Brain pericyte (primary cell): ENCODE results near the gene ERBB4.

Experiments
- DNase-seq: peaks from one replicate; pipeline ENCODE4 v3.0.0-alpha.2; 2012; ENCODE audit warnings: low read depth, low spot score

ERBB4 gene

DNA sequence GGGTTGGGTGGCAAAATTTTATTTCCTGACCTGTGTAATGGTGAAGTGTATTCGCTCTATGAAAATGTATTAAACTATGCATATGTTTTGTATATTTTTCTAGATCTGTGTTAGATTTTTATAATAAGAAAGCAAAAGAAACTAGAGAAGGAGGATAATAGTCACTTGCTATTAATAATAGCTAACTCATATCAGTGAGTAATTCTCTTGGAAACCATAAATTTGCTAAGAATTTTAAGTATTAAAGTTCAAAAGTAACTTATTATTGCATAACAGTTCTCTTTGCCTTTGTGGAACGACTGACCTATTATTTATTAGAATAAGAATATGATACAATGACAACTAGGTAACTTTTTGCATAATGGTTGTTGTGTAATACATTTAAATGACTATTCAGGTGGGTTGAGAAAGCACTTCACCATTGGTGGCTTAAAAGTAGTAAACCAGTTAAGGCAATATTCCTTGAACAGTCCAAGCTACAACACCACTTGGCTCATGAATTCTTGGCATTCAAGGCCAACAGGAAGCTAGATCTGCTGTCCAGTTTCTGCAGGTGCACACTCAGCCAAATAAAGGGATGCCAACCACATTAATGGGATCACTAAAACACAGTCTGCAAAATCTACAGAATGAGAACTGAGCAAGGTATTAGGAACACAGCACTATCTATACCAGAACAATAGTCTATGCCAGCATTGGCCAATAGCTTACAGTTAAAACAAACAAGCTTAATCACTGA is 1060.9 kb downstream of the ERBB4 start:
- no peak for DNase-seq

DNA sequence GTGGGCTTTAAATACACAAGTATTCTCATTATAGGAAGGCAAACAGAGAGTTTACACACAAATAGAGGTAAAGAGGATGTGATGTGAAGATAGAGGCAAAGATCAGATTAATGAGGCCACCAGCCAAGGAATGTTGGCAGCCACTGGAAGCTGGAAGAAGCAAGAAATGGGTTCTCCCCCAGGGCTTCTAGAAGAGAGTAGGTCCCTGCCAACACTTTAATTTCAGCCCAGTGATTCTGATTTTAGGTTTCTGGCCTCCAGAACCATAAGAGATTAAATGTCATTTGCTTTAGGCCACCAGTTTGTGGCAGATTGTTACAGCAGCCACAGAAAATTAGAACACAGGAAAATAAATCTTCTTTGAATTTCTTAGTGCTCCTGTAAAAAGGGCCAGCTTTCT is 1065.5 kb downstream of the ERBB4 start:
- DNase-seq = no peak

DNA sequence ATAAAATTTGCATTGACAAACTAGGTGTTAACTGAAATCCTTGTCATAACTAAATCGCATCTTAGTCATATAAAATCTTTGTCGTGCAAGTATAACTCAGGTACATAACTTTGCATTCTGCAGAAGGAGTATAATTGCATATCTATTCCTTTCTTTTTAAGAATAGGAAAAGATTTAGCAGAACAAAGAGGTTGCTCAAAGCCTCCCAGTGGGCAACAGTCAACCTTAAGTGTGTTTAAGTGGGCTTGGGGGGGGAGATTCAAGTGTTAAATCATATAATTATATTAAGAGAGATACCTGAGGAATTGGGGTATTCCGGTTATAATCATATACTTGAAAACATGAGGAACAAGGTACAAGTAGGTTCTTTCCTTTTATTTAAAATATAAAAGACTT is 1068.9 kb downstream of the ERBB4 start:
- DNase-seq = no peak

DNA sequence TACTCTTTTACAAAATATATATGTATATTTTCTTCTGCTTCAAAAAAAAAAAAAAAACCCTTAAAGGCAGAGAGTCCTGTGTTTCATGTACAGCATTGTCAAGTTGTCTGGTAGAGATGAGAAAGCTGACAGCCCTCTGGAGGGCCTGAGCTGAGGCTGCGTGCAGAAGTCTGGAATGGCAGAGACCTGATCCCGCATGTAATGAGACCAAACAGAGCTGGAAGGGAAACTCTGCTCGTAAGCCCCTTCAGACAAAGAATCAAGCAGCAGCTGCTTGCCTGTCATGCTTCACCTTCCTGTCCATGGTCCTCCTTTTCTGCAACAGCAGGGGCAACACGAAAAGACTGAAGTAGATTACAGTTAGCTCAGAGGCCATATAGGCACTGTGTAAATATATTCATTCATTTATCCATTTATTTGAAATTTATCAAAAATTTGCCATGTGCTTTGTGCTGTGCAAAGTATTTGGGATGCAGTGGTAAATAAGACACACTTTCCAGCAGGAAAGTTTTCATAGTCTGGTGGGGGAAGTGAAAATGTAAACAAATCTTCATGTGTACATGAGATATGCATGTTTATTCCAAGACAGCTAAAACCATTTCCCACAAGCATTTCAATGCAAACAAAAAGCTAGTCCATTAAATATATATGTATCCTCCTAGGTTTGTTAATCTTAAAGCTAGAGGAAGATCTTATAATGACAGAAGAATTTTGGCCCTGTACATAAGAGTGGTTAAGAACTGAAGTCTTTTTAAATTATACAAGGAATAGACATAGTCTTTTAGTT is 1069.5 kb downstream of the ERBB4 start:
- DNase-seq = no peak

DNA sequence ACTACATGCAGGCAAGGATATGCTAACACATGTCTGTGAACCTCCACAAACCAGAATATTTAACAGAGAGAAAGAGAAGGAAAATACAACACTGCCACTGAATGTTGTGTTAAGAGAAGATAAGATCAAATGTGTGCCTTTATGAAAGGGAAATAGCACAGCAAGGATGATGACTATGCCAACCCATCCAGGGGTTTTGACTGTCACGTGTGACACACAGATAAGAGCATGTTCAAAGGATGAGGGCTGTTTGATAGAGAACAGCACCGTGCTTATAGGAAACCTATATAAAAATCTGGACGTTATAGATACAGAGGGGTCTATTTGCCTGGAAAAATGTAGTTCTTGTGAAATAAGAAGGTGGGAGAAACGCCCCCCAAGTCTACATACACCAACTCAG is 1070.4 kb downstream of the ERBB4 start:
- DNase-seq = no peak

DNA sequence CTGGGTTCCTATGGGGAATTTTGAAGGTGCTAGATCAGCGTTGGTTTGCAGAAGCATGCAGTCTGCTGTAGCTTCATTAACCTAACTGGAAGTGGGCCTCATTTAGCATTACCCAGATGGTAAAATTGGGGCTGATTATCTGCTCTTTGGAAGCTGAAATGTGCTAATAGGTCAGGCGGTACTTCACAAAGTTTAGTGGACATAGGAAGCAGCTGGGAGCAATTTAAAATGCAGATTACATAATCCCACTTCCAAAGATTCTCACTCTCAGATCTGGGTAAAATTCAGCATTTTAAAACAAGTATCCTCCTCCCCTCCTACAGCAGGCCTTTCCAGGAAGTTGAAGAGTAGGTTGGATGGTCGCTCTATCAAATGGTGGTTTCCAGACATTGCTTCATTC is 1075.2 kb downstream of the ERBB4 start:
- DNase-seq = no peak

DNA sequence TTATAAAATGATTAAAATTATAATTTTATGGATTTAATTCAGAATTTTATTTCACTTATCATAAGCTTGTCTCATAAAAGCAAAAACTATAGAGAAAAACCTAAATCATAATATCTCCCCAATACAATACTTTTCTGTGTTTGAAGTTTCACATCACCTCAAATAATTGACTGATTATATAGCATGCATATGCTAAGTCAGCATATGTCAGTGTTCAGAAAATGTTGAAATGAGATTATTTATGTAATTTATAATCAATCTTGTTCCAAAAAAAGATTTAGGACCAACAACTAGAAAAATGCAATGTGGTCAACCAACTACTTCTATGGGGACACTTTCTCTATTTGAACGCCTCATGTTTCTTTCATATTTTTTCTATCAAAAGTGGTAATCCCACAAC is 1079.6 kb downstream of the ERBB4 start:
- no peak for DNase-seq

DNA sequence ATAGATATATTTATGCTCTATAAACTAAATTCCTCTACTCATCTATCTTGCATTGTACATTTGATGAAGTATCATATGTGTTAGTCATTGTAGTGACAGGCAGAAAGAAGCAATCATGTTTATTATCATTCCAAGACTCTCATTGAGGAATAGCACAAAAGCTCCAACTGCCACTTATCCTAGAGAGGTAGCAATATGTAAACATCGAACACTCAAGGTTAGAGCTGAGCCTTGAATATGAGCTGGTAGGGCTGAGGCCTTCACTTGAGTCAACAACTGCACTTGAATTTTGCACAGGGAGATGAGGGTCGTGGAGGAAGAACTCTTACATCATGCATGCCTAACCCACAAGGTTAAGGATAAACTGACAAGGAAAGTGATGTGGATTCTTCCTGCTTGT is 1081.3 kb downstream of the ERBB4 start:
- no peak for DNase-seq

DNA sequence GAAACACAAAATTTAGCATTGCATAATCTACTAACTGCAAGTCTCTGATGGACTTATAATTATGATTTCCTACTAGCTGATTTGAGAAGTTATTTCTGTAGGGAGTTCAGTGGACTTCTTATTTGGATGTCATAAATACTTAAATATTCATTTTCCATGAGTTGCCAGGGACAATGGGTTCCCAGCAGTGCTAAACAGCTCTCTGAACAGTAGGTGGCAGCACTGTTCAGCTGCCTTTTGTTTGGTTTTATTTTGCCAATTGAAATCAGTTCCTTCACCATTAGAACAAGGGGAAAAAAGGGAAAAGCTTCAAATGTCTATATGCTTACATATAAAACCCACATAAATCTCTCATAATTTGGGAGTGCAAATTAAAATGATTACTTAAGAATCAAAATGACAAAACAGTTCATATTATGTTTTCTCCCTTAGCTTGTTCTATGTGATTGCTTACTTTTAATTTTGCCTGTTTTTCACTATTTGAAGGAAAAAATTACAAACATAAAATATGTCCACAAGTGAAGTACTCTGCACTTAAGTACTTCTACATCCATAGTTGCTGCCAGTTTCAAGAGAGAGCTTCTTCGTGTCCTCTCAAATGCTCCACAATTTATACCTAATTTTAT is 1083.3 kb downstream of the ERBB4 start:
- peak; percentile 5 for DNase-seq

DNA sequence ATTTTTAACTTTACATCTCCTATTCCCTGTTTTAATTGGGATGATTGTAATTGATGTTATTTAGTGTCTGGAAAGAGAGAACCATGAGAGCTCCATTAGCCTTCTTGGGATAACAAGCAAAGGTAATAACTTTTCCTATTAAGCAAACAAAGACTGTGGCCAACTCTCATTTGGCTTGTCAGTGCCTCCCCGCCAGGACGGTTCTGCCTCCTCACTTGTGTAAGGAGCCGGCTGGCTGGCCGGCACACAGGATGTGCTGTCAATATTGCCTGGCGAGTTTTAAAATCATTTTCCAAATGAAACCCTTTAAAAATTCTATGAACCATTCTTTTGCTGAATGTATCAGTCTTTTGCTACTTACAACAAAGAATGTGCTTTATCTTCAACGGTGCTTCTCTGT is 1083.9 kb downstream of the ERBB4 start:
- no peak for DNase-seq

DNA sequence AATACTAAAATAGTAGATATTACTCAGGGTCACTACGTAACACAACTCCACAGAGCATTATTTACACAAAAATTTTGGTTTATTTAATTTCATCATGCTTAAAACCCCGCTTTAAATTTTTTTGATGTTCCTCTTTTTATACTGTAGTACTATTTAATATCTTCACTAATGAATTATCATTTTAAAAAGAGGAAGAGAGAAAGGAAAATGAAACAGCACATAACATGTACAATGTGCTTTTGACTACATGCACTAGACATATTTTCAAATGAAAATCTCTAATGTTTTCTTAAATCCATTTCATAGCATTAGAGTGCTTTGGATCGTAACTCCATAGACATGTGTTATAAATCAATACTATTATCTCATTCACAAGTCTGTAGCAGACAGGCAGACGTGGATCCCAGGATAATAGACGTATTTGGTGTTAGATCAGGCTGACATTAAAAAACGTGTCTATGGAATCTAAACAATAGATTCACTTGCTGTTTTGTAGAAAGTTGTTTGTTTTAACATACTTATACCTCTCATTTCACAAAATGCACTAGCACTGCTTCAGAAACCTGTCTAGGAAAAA is 1085.2 kb downstream of the ERBB4 start:
- no peak for DNase-seq

DNA sequence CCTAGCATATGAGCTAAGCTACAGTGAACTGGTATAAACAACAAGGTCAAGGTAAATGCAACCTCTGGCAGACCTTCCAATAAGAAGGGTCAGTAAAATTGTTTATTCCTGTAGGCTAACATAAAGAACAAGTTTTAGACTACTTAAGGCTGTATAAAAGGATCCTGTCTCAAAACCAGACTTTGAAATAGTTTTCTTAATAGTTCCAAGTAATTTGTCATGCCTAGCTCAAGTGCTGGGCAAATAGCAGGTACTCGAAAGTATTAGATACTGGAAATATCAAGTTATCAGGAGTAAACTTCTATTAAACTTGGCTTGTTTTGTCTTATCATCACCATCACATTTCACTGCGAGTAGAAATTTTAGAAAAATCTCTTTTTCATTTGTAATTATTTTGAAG is 1087.0 kb downstream of the ERBB4 start:
- DNase-seq = no peak

DNA sequence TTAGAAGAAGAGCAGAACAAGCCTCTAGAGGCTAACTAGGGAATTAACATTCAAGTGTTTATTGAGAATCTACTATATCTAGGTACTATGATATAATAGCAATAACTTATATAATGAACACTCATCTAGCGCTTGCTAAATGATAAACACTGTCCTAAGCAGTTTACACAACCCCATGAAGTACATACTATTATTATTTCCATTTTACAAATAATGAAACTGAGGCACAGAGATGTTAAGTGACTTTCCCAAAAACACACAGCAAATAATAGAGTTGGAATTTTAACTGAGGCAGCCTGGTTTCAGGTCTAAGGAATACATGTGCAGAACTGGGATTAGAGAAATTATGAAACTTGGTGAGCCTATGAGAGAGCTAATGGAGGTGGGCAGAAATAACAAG is 1088.8 kb downstream of the ERBB4 start:
- DNase-seq = no peak

DNA sequence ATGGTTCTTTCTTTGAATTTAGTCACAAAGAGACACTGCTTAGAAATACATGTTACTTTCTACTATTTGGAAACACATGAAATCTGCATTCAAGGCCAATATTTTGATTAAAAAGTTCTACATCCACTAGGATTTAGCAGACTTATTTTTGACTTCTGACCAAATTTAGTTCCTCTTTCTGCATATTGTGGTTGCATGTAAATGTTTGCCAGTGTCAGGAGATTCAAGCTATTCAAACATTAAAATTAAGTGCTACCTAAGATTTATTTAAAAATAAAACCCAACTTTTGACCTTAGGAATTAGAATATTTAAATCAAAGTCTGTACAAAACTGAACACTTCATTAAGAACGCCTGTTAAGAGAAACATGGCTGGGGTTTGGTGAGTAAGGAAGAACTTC is 1091.1 kb downstream of the ERBB4 start:
- no peak for DNase-seq

DNA sequence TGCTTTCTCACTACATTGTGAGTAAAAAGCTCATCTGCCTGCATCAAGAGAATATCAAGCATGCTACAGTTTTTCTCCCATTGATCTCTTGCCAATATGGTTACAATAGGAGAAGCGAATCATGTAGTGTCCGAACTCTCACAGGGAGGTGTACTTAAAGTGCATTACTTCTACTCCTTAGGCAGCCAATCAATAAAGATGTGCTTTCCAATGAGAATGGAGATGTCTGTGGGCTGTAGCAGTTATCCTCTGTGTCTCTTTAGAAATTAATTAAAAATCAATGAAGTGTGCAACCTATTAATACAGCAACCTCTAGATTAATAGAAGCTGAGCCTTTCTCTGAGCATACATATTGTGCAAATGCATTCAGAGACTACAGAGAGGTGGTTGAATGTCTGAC is 1098.5 kb downstream of the ERBB4 start:
- DNase-seq = no peak

DNA sequence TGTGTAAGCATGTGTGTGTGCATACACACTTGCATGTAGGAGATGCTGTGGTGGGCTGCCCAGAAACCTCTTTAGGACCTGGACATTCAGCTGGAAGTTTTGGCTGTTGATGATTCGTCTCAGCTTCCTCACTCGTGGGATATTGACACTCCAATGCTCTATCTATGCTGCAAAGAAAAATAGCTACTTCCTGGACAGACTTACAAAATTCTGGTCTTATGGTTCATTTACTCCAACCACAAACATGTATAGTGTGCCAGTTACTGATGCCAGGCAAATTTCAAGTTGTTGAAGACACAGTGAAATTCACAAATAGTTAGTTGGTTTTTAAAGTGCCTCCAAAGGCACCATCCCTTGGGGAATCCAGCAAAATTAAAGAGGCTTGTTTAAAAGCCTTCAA is 1099.6 kb downstream of the ERBB4 start:
- no peak for DNase-seq

DNA sequence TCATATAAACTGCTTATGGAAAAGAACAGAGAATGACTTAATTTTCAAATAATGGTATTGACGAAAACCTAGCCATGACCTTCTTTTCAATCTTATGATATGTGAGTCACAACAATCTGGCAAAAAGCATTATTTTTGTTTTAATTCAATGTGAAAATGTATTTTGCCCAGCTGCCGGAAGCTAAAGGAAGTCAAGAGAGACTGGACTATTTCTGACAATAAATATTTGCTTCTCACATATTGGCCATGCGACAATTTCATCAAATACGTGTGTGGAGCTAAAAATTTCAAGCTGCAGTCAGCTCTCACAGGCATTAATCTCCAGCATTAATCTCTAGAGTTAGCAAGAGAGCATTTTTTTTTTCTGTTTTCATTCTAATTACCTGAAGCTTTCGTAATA is 1101.2 kb downstream of the ERBB4 start:
- no peak for DNase-seq

DNA sequence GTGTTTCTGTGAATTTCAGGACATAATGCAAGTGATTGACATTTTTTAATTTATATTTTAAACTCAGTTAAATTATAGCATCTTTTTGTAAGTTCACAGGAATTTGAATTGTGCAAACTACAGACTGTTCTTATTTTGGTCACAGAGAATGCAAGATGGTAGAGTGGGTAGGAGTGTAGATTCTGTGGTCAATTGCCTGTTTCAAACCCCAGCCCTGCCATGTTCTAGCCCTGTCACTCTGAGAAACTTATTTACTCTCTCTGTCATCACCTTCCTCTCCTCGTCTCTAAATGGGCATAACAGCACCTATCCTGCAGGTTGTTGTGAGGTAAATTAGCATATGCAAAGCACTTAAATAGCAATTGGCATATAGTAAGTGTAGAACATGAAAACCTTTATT is 1102.4 kb downstream of the ERBB4 start:
- no peak for DNase-seq

DNA sequence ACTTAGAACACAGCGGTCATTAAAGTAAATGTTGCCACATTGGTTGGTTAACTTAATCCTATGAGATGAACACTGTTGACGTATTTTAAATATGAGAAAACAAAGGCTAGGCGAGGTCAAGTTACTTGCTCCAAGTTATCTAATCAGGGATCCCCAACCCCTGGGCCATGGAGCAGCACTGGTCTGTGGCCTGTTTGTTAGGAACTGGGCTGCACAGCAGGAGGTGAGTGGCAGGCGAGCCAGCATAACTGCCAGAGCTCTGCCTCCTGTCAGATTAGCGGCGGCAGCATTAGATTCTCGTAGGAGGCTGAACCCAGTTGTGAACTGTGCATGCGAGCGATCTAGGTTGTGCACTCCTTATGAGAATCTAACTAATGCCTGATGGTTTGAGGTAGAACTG is 1103.3 kb downstream of the ERBB4 start:
- no peak for DNase-seq

DNA sequence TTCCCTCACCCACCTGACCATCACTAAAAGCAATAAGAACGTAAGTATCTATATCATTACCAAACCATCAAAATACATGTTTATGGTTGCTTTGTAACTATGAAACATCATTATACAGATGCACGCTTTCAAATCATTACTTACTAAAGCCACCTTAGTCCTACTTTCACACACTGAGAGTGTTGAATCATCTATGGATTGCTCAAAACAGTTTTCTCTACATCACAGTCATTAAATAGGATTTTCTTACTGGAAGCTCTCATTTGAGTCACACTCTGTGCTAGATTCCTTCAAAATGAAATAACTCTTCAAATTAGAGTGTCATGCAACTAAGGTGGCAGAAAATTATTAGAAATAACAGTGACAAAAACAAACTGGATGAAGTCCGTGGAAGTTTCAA is 1103.8 kb downstream of the ERBB4 start:
- DNase-seq = no peak

DNA sequence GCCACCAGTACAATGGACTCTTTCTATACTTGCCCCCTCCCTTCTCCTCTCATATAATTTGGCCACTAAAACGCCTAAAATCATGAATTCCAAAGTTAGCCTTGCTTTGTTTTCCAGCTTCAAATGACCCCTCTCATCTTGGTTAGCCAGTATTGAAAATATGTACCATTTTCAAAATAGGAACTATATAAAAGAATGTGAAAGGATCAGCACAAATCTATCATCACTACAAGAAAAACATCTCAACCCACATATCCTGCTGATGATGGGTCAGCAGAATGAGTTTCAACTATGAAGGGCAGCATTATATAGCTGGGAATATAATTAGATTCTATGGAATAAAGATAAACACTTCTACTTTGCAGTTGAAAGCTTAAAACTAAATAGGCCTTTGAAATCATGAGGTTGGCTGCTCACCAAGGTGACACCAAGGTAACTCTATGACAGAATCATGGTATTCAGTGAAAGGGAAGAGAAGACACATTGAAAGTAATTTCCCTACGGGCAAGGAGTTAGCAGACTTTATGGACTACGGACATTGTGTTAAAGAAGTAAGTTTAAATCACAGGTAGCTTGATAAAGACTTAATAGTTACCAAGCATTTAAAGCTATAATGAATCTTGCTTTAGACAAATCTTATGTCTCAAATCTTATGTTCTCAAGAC is 1109.2 kb downstream of the ERBB4 start:
- no peak for DNase-seq

DNA sequence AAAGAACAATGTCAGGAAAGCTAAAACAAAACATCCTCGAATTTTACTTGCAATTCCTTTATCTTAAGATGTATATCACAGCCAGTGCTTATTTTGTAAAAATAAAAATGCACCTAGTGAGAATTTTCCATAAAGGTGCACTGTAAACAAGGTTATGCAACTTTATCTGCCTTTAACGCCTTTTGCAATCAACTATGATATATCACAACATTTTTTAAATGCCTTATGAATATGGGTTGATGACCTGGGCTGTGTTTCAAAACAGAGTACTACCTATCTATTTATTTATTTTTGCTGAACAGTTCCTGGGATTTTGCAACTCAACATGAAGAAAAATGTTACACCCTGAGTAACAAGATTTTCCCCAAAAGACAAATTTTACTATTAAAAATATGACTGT is 1112.4 kb downstream of the ERBB4 start:
- no peak for DNase-seq
